Pancreas (tissue), 10 donors: ENCODE measurements around the gene UBQLN1. TPM values are rescaled to one million over a fixed set of nuclear protein-coding genes. Genes with fewer than 3 reads are reported as not detected.
"Not testable (repeated sequence)": the region's sequence is repeated elsewhere in the genome, so short reads cannot be mapped to it uniquely, and the experiment has no call there.

Source experiments
- ATAC-seq, 4 donors: fragments of 200-7000 bp; cut with Tn5 transposase; one replicate each; pipeline versions ENCODE4 v1.8.0 to v1.9.1; 2020; ENCODE audit warnings: mild to moderate bottlenecking in 4 of 4, moderate library complexity in 4 of 4
- DNase-seq, 6 donors: peaks; one replicate each; pipeline ENCODE4 v3.0.0-alpha.2; 2020
- FAIRE-seq: peaks from 2 replicates; lab custom pipeline; 2012; peaks lifted over from hg19 to GRCh38; lab: Jason Lieb, UNC
- H3K27ac ChIP-seq, 4 donors: fragments of 200-600 bp; sonication (generic); 1 replicate in 3 of 4; 2 replicates in 1 of 4; pipeline versions ENCODE4 v1.5.0 to v1.8.0; 2020
- H3K27me3 ChIP-seq, 4 donors: fragments of 200-600 bp; one replicate each; pipeline ENCODE4 v1.8.0; 2021
- H3K36me3 ChIP-seq, 3 donors: fragments of 200-600 bp; sonication (generic) in 1 of 3; one replicate each; pipeline versions ENCODE4 v1.5.0 to v1.8.0; 2020 to 2021
- H3K4me1 ChIP-seq, 3 donors: fragments of 200-600 bp; one replicate each; pipeline ENCODE4 v1.8.0; 2021
- H3K4me3 ChIP-seq, 4 donors: fragments of 200-600 bp; sonication (generic) in 2 of 4; one replicate each; pipeline versions ENCODE4 v1.5.0 to v1.8.0; 2020 to 2021
- H3K9me3 ChIP-seq, 4 donors: fragments of 200-600 bp; one replicate each; pipeline ENCODE4 v1.8.0; 2021
- WGBS, 2 donors: extraction: QIAGEN DNeasy Blood & Tissue Kit; methylation state at CpG; one replicate each; pipeline ENCODE4 v1.1.7; 2013; 5-methylcytosine and 5-hydroxymethylcytosine counted together
- intact Hi-C, 3 donors: fragments of 100-400 bp; cut with DNase I; formaldehyde crosslinking; loops; one replicate each; pipeline versions ENCODE4 v1.11.1 to v1.14.2; 2022
- polyA plus RNA-seq, 2 donors: library from polyadenylated mRNA; stranded (reverse); fragments of 200-250 nt; gene quantifications; one replicate each; pipeline ENCODE4 v1.2.3, GENCODE V29; 2013
- total RNA-seq, 6 donors: library from RNA; stranded (reverse); fragmentation: NEBNext Ultra II Directional in 4 of 6; extraction: Animal tissue kit (Norgen Biotek cat#: 25700) in 4 of 6; gene quantifications; one replicate each; pipeline versions ENCODE4 v1.2.1 to v1.2.4, GENCODE V29; 2021 to 2023
- TF ChIP-seq, protein P1 (sequence below), 4 donors: fragments of 200-600 bp; sonication (generic) in 3 of 4; IDR thresholded peaks; one replicate each; pipeline versions ENCODE4 v1.5.0 to v1.8.0; 2021; ENCODE audit warnings: antibody characterized with exemption in 4 of 4
- donor health status: healthy with polysubstance abuse.
- donor health status: DM: no; HTN: no; CAD: no; lungs with moderate emphysema.
- donor health status: DM: no; HTN: no; CAD: no.
- donor health status: control.
- donor health status: control.
- donor health status: Bipolar disorder and iron deficiency.
- donor health status: DM: yes; HTN: yes; CAD: no.
- donor health status: DM: no; HTN: no; CAD: no.
- donor health status: DM: no; HTN: no; CAD: no.
- donor health status: DM: yes; HTN: yes; CAD: no.

Gene UBQLN1
- total and polyA plus RNA-seq, 8 donors = 14.3 to 45.9 (median 36.7) TPM

DNA sequence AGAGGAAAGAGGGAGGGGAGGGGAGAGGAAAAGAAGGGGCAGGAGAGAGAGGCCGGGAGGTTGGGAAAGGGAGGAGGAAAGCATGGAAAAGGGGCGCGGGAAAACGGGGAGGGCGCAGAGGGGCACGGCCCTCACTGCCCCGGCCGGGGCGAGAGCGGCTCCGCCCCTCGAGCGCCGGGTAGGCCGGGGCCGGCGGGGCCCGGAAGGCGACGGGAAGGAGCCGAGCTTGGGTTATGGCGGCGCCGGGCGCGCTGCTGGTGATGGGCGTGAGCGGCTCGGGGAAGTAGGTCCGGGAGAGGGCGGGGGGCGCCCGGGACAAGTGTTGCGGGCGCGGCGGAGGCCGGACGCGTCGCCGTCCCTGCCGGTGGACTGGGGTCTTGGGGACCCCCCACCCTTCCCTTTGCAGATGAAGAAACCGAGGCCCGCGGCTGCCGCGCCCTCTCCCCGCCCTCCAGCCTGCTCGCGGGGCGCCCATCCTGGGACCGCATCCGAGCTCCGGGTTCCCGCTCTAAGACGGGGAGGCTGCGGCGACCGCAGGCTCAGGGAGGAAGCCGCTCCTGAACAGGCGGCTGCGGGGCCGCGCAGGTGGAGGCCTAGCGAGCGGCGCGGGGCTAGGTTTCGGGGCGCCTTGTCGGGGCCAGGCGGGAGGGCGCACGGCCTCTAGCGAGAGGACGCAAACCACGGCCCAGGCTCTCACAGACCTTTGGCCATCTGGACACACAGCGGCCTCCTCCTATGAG lies 84.6 kb downstream of the UBQLN1 start, which contains the start of gene IDNK:
TSS of gene IDNK (plus strand) at position 205 of the 740 bp plus-strand sequence. CDS start at position 234, 29 bp downstream.
- 0 to 1% methylated on average over 69 to 78 of the region's 79 CpGs for WGBS, 2 donors
- TF ChIP-seq, protein P1, sequence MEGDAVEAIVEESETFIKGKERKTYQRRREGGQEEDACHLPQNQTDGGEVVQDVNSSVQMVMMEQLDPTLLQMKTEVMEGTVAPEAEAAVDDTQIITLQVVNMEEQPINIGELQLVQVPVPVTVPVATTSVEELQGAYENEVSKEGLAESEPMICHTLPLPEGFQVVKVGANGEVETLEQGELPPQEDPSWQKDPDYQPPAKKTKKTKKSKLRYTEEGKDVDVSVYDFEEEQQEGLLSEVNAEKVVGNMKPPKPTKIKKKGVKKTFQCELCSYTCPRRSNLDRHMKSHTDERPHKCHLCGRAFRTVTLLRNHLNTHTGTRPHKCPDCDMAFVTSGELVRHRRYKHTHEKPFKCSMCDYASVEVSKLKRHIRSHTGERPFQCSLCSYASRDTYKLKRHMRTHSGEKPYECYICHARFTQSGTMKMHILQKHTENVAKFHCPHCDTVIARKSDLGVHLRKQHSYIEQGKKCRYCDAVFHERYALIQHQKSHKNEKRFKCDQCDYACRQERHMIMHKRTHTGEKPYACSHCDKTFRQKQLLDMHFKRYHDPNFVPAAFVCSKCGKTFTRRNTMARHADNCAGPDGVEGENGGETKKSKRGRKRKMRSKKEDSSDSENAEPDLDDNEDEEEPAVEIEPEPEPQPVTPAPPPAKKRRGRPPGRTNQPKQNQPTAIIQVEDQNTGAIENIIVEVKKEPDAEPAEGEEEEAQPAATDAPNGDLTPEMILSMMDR (IDR thresholded peaks at IDR 0.05) = no peak
- ATAC-seq (peak; percentile 81 to 89 (median 86)), DNase-seq (peak; percentile 61 to 84 (median 66)), FAIRE-seq (no peak)
- peak within 1 kb of the TSS; percentile 63 to 81 (median 77) for H3K4me3 ChIP-seq
- H3K27ac ChIP-seq = peak within 1 kb of the TSS; percentile 69 to 93 (median 82)
- H3K27me3 ChIP-seq = no peaks in the 10 kb centered on the region
- H3K4me1 ChIP-seq = peaks cover 5 to 7% (median 6%) of the 10 kb centered on the region in 3 donors
- no peaks in the 10 kb centered on the region for H3K36me3 ChIP-seq
- intact Hi-C loops = no loop called here
- no peaks in the 10 kb centered on the region for H3K9me3 ChIP-seq

DNA sequence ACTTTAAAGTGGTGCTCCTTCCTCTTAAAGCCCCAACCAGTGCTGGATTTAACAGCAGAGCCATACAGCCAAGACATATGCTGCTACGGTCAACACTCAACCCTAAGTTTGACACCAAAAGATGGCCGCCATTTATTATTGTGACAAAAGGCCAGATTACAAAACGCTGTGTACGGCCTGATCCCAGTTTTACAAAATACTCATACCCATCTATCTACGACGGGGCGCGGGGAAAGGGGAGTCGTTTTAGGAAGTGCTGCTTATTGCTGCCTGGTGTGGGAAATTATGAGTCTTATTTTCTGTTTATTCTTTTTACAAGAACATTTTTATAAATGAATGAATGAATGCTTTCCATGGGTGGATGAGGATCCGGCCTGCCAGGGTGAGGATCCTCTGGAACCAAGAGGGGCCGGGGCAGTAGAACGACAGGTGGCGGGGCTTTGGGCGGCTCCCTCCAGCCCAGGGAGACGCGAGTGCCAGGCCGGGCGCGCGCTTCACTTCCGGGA lies 85.3 kb downstream of the UBQLN1 start:
- peaks cover 5 to 7% (median 6%) of the 10 kb centered on the region in 3 donors for H3K4me1 ChIP-seq
- H3K9me3 ChIP-seq = no peaks in the 10 kb centered on the region
- 15% methylated on average over 20 to 21 of the region's 21 CpGs for WGBS, 2 donors
- no peak for FAIRE-seq
- H3K27me3 ChIP-seq = no peaks in the 10 kb centered on the region
- ATAC-seq = peak; percentile 71 to 82 (median 79)
- intact Hi-C loops = no loop called here
- no peaks in the 10 kb centered on the region for H3K36me3 ChIP-seq
- peak overlapping the region; percentile 63 to 81 (median 77) for H3K4me3 ChIP-seq
- peak overlapping the region; percentile 69 to 93 (median 82) for H3K27ac ChIP-seq
- TF ChIP-seq, protein P1 (IDR thresholded peaks at IDR 0.05) = no peak
- peak in 2 of 6 donors; percentile 84 to 85 for DNase-seq

DNA sequence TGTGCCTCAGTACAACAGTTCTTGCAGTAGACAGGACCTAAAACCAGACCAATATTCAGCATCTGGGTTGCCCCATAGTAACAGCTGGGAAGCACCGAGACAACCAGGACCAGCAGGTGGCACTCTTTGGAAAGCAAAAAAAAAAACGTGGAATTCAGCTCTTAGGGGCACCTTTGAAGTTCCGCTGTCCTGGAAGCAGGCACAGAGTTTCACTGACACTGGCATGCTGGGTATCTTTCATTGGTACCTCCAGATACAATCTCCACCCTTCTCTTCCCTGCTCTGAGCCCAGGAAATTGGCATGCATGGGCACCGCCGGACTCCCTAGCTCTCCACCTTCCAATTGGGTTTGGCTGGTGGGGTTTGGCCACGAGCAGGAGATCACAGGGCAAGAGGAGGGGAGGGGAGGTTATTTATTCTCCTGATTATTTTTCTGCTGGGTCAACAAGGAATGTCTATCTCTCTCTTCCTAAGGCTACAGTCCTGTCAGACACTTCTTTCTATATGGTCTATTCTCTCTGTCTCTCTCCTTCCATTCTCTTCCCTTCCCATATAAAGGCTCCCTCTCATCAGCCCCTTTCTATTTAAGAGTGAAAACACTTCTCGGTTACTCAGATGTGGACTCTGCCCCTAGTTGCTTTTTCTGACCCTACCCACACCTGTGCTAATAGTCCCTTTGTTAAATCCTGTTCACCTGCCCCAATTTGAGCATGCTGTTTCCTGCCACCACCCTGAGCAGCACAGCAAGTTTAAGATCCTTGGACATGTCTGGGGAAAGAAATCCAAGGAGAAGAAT lies 86.7 kb downstream of the UBQLN1 start:
- H3K4me3 ChIP-seq = no peak overlapping the region
- WGBS, 2 donors = 11% methylated on average over 7 of the region's 7 CpGs
- intact Hi-C loops = no loop called here

DNA sequence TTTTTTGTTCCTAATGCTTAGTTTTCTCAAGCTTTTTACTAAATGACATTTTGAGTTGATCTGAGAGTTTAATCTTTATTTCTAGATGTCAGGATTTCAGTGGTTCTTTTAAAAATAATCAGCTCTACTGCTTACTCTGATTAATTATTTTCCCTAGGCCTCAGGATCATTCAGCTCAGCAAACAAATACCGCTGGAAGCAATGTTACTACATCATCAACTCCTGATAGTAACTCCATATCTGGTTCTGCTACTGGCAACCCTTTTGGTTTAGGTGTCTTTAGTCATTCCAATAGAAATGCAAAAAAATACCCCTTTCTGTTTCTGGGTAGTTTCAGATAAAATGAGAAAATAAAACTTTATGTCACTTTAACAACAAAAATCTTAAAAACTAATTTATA lies 90.5 kb downstream of the UBQLN1 start:
- Histone ChIP-seq H3K36me3 (no peaks in the 10 kb centered on the region), H3K27ac (no peak overlapping the region), H3K27me3 (no peaks in the 10 kb centered on the region), H3K4me3 (no peak overlapping the region), H3K9me3 (no peaks in the 10 kb centered on the region), H3K4me1 (no peaks in the 10 kb centered on the region)
- FAIRE-seq (no peak), DNase-seq (no peak), ATAC-seq (no peak)
- intact Hi-C loops = no loop called here
- 16 to 21% methylated on average over 1 of the region's 1 CpG for WGBS, 2 donors
- TF ChIP-seq, protein P1 (IDR thresholded peaks at IDR 0.05) = no peak

More for the DNA sequence above, 86.7 kb downstream of the UBQLN1 start:
- FAIRE-seq (no peak), DNase-seq (peak in 4 of 6 donors; percentile 19 to 61 (median 40)), ATAC-seq (peak; percentile 25 to 60 (median 50))
- Histone ChIP-seq H3K4me1 (peaks cover 5 to 7% (median 6%) of the 10 kb centered on the region in 3 donors), H3K36me3 (no peaks in the 10 kb centered on the region), H3K9me3 (no peaks in the 10 kb centered on the region), H3K27me3 (no peaks in the 10 kb centered on the region), H3K27ac (no peak overlapping the region)
- TF ChIP-seq, protein P1 (IDR thresholded peaks at IDR 0.05) = peak; percentile 41 to 53 (median 49)

DNA sequence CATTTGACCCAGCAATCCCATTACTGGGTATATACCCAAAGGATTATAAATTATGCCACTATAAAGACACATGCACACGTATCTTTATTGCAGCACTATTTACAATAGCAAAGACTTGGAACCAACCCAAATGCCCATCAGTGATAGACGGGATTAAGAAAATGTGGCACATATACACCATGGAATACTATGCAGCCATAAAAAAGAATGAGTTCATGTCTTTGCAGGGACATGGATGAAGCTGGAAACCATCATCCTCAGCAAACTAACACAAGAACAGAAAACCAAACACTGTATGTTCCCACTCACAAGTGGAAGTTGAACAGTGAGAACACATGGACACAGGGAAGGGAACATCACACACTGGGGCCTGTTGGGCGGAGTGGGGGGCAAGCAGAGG lies 94.5 kb downstream of the UBQLN1 start:
- DNase-seq, H3K27me3 ChIP-seq, intact Hi-C loops, H3K27ac ChIP-seq, H3K9me3 ChIP-seq, H3K4me3 ChIP-seq, H3K36me3 ChIP-seq, ATAC-seq, FAIRE-seq, H3K4me1 ChIP-seq: not testable (repeated sequence)
- 72 to 81% methylated on average over 3 of the region's 3 CpGs for WGBS, 2 donors
